Measurements from ENCODE around the gene LRMDA.

The LRMDA gene

DNA sequence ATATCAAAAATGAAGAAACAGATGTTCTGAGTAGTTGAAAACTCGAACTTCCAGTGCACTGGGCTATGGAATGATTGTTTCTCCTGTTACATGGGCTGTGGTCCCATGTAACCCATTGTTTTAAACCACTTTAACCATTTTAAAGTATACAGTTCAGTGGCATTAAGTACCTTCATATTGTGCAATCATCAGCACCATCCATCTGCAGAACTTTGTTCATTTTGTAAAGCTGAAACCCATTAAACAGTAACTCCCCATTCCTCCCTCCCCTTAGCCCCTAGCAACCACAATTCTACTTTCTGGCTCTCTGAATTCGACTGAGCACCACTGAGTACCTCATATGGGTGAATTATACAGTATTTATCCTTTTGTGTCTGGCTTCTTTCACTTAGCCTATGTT is 217.4 kb downstream of the LRMDA start:
- ChIA-PET CTCF (no interaction called here), POLR2A (no interaction called here)
- no peak for DNase-seq (ENCODE audit: extremely low spot score)
- TF ChIP-seq, protein P1, sequence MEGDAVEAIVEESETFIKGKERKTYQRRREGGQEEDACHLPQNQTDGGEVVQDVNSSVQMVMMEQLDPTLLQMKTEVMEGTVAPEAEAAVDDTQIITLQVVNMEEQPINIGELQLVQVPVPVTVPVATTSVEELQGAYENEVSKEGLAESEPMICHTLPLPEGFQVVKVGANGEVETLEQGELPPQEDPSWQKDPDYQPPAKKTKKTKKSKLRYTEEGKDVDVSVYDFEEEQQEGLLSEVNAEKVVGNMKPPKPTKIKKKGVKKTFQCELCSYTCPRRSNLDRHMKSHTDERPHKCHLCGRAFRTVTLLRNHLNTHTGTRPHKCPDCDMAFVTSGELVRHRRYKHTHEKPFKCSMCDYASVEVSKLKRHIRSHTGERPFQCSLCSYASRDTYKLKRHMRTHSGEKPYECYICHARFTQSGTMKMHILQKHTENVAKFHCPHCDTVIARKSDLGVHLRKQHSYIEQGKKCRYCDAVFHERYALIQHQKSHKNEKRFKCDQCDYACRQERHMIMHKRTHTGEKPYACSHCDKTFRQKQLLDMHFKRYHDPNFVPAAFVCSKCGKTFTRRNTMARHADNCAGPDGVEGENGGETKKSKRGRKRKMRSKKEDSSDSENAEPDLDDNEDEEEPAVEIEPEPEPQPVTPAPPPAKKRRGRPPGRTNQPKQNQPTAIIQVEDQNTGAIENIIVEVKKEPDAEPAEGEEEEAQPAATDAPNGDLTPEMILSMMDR (IDR thresholded peaks at IDR 0.05; ENCODE audit: control extremely low read depth, extremely low read depth, low read depth, missing control alignments), result no peak

DNA sequence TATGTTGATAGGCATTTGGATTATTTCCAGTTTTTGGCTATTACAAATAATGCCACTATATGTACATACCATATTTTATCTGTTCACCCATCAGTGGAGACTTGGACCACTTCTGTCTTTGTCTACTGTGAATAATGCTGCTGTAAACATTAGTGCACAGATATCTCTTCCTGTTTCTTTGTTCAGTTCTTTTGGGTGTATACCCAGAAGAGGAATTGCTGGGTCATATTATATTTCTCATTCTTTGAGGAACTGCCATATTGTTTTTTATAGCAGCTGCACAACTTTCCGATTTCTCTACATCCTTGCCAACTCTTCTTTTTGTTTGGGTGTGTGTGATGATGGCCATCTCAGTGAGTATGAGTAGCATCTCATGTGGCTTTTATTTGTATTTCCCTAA is 218.0 kb downstream of the LRMDA start:
- TF ChIP-seq, protein P1 (IDR thresholded peaks at IDR 0.05; ENCODE audit: control extremely low read depth, extremely low read depth, low read depth, missing control alignments), result no peak
- ChIA-PET POLR2A (no interaction called here), CTCF (no interaction called here)
- DNase-seq (ENCODE audit: extremely low spot score), result no peak

DNA sequence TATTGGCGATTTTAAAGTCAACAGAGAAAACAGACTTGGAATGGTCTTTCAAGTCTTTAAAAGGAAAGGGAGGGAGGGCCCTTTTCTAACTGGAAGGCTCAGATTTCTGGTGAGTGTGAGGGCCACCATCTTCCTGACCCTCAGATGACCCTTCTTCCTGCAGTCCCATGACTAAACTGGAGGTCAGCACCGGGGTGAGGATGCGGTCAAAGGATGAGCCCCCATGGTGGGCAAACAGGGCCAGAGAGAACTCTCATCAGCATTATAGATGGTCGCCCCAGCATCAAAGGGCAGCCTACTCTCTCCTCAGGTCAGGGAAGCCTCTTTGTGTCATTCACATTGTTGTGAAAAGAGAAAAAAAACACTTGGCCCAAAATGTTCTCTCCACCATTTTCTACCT is 219.2 kb downstream of the LRMDA start:
- TF ChIP-seq, protein P1 (IDR thresholded peaks at IDR 0.05; ENCODE audit: control extremely low read depth, extremely low read depth, low read depth, missing control alignments), result no peak
- DNase-seq (ENCODE audit: extremely low spot score), result no peak
- ChIA-PET CTCF (no interaction called here), POLR2A (no interaction called here)

DNA sequence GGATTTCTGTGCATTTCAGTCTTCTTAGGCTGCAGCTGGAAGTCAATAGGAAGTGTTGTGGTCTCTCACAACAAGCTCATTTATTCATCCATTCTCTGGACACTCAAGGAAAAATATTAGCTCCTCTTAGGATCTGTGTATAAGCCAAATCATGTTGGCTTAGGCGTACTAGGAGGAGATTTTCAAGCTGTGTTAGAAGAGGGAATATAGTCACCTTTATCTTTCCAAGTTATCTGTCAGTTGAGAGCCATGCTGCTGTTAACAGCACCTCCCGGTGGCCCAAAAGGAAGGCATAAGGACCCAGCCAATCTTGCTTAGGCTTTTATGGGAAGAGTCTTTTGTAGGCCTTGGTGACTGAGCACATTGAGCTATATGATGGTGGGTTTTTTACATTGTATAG is 220.0 kb downstream of the LRMDA start:
- ChIA-PET CTCF (interaction anchor here (0.9 to 1.1 kb wide), 2 partner anchors 17 to 22 kb away, joined by 3 to 4 read pairs; no protein-coding TSS in a partner anchor), POLR2A (no interaction called here)
- TF ChIP-seq, protein P1 (IDR thresholded peaks at IDR 0.05; ENCODE audit: control extremely low read depth, extremely low read depth, low read depth, missing control alignments), result no peak

DNA sequence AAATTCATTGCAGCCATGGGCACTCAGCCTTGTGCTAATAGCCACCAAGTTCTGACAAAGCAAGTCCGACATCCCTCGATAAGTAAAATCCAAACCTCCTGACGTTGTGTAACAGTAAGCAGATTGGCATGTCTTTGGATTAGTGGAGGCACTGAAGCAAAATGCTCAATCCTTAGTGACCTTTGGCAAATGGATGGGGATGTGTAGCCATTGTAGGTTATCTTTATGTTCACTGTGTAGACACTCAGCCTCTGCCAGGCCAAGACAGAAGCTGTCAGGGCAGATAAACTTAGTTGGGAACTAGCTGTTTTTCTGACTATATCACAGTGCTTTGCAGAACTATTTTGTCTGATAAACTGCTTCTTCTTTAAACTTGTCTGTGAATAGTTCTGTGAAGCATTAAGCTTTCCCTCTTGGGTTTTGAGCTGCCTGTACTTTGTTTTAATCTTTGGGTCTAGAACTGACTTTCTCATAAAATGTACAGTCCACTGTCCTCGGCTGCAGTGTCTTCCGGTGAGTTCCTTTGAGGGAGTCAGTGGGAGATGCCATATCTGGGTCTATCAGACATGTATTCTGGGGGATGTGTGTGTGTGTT is 220.8 kb downstream of the LRMDA start:
- ChIA-PET POLR2A (no interaction called here), CTCF (interaction anchor here (0.8 to 1.1 kb wide), 3 partner anchors 18 to 22 kb away, joined by 3 to 4 read pairs (median 3); no protein-coding TSS in a partner anchor)
- TF ChIP-seq, protein P1 (IDR thresholded peaks at IDR 0.05; ENCODE audit: control extremely low read depth, extremely low read depth, low read depth, missing control alignments), result no peak
- no peak for DNase-seq (ENCODE audit: extremely low spot score)

More for the DNA sequence above, 220.0 kb downstream of the LRMDA start:
- DNase-seq (ENCODE audit: extremely low spot score), result no peak

DNA sequence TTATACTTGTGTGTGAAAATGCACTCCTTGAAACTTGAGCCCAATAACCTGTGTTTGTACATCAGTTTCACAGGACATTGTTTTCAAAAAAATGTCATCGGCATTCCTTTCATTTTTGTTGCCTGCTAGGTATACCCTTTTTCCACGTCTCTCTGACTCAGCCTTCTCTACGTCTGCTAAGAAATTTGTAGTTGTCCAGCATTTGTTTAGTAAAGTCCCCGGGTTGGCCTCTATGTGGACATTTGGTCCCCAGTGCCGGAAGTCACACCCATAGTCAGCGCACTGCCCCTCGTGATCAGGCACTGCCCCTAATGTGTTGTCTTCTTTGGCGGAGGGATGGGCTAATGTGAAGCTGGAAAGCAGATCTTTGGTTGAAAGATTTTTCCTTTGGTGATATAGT is 222.3 kb downstream of the LRMDA start:
- TF ChIP-seq, protein P1 (IDR thresholded peaks at IDR 0.05; ENCODE audit: control extremely low read depth, extremely low read depth, low read depth, missing control alignments), result no peak
- DNase-seq (ENCODE audit: extremely low spot score), result no peak
- POLR2A ChIA-PET, result no interaction called here
- CTCF ChIA-PET, result no interaction called here

Data from GM10248 (cell line).